ENCODE results near the gene B3GLCT. TPM values are rescaled to one million over a fixed set of nuclear protein-coding genes. Genes with fewer than 3 reads are reported as not detected.

B3GLCT gene
- total RNA-seq, 1 donor, result 18.8 TPM

DNA sequence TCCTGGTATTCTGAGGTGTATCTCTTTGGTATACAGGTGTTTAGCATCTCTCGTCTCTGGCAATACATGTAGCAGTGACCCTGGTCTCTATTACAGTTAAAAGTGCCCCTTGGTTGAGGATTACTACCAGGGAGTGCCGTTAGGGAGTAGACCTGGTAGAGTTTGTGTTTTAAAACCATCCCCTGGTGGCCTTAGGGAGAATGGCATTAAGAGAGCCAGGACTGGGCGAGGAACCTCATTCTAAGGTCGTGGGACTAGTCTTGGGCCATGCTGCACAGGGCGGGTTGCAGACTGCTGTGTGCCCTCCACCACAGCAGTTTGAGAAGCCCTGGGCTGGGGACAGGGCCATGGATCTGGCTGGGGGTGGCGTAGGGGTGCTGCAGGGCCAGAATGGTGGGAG lies 35.0 kb downstream of the B3GLCT start:
- Histone ChIP-seq H3K4me1 (ENCODE audit: insufficient read depth, low read length) (no peaks in the 10 kb centered on the region), H3K4me3 (ENCODE audit: insufficient read depth, low read length) (no peak overlapping the region), H2AFZ (ENCODE audit: low read length) (no peak overlapping the region), H4K20me1 (ENCODE audit: insufficient read depth, low read length) (no peaks in the 10 kb centered on the region), H3K27ac (ENCODE audit: low read depth, low read length) (no peak overlapping the region), H3K79me2 (ENCODE audit: insufficient read depth, low read length) (no peaks in the 10 kb centered on the region), H3K27me3 (ENCODE audit: insufficient read depth, low read length) (no peaks in the 10 kb centered on the region), H3K36me3 (ENCODE audit: insufficient read depth, low read length) (peaks cover 2% of the 10 kb centered on the region), H3K9me3 (ENCODE audit: low read depth, low read length) (no peaks in the 10 kb centered on the region), H3K4me2 (ENCODE audit: insufficient read depth, low read length) (no peak overlapping the region)
- TF ChIP-seq, protein P1, sequence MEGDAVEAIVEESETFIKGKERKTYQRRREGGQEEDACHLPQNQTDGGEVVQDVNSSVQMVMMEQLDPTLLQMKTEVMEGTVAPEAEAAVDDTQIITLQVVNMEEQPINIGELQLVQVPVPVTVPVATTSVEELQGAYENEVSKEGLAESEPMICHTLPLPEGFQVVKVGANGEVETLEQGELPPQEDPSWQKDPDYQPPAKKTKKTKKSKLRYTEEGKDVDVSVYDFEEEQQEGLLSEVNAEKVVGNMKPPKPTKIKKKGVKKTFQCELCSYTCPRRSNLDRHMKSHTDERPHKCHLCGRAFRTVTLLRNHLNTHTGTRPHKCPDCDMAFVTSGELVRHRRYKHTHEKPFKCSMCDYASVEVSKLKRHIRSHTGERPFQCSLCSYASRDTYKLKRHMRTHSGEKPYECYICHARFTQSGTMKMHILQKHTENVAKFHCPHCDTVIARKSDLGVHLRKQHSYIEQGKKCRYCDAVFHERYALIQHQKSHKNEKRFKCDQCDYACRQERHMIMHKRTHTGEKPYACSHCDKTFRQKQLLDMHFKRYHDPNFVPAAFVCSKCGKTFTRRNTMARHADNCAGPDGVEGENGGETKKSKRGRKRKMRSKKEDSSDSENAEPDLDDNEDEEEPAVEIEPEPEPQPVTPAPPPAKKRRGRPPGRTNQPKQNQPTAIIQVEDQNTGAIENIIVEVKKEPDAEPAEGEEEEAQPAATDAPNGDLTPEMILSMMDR (IDR thresholded peaks at IDR 0.05; ENCODE audit: extremely low read depth, low read depth, low read length), result peak; percentile 55
- DNase-seq (ENCODE audit: insufficient read length, low spot score, missing footprints), result peak; percentile 73

DNA sequence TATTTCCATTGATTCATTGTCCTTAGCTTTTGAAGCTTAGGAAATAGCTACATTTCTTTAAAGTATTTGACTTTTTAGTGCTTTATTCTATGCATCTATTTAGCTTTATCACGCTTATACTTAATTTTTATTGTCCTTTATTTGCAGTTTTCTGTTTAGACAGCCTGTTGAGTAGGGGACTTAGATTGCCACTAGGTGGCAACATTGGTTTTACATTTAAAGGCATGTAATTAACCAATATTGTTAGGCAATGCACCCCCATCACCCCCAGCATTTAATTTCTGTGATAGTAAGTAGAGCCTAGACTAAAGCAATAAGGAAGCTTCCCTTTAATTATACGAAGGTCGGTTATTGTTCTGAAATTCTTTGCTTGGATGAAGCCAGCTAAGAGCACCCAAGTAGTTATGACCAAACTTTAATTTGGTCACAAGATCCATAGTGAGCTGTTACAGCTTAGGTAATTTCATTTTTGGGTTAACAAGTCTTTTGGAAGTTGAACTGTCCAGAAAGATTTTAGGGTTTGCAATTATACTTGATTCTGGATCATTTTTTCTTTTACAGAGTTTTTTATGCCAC lies 36.5 kb downstream of the B3GLCT start:
- H3K36me3 ChIP-seq (ENCODE audit: insufficient read depth, low read length), result no peaks in the 10 kb centered on the region

DNA sequence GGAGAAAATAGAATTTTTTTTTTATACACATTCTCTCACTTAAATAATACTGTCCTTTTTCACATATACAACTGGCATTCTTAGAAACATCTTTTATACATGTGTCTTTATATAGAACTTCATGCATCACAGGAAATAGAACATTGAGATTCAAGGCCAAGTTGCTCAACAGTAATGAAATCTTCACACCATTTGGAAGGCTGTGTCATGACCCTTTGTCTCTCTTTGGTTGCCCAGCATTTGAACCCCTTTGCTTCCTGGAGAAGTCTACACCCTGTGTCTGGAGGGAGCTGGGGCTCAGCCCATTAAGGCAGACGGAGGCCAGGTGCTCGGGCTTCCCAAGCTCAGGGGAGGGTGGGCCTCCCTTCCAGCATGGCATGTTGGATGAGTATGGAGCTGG lies 41.1 kb downstream of the B3GLCT start:
- H3K4me1 ChIP-seq (ENCODE audit: insufficient read depth, low read length), result no peaks in the 10 kb centered on the region
- TF ChIP-seq, protein P1 (IDR thresholded peaks at IDR 0.05; ENCODE audit: extremely low read depth, low read depth, low read length), result no peak
- no peaks in the 10 kb centered on the region for H4K20me1 ChIP-seq (ENCODE audit: insufficient read depth, low read length)
- H3K27me3 ChIP-seq (ENCODE audit: insufficient read depth, low read length), result no peaks in the 10 kb centered on the region
- H3K27ac ChIP-seq (ENCODE audit: low read depth, low read length), result no peak overlapping the region
- no peaks in the 10 kb centered on the region for H3K9me3 ChIP-seq (ENCODE audit: low read depth, low read length)
- H3K36me3 ChIP-seq (ENCODE audit: insufficient read depth, low read length), result no peaks in the 10 kb centered on the region
- DNase-seq (ENCODE audit: insufficient read length, low spot score, missing footprints), result no peak
- no peak overlapping the region for H2AFZ ChIP-seq (ENCODE audit: low read length)
- H3K4me2 ChIP-seq (ENCODE audit: insufficient read depth, low read length), result no peak overlapping the region
- H3K79me2 ChIP-seq (ENCODE audit: insufficient read depth, low read length), result no peaks in the 10 kb centered on the region
- H3K4me3 ChIP-seq (ENCODE audit: insufficient read depth, low read length), result no peak overlapping the region

More for the DNA sequence above, 36.5 kb downstream of the B3GLCT start:
- no peaks in the 10 kb centered on the region for H3K9me3 ChIP-seq (ENCODE audit: low read depth, low read length)
- peak; percentile 68 for DNase-seq (ENCODE audit: insufficient read length, low spot score, missing footprints)
- H3K4me1 ChIP-seq (ENCODE audit: insufficient read depth, low read length), result no peaks in the 10 kb centered on the region
- H4K20me1 ChIP-seq (ENCODE audit: insufficient read depth, low read length), result no peaks in the 10 kb centered on the region
- H3K27me3 ChIP-seq (ENCODE audit: insufficient read depth, low read length), result no peaks in the 10 kb centered on the region
- H3K79me2 ChIP-seq (ENCODE audit: insufficient read depth, low read length), result no peaks in the 10 kb centered on the region
- H3K27ac ChIP-seq (ENCODE audit: low read depth, low read length), result no peak overlapping the region
- no peak overlapping the region for H3K4me3 ChIP-seq (ENCODE audit: insufficient read depth, low read length)
- no peak overlapping the region for H3K4me2 ChIP-seq (ENCODE audit: insufficient read depth, low read length)
- TF ChIP-seq, protein P1 (IDR thresholded peaks at IDR 0.05; ENCODE audit: extremely low read depth, low read depth, low read length), result peak; percentile 74
- H2AFZ ChIP-seq (ENCODE audit: low read length), result no peak overlapping the region

DNA sequence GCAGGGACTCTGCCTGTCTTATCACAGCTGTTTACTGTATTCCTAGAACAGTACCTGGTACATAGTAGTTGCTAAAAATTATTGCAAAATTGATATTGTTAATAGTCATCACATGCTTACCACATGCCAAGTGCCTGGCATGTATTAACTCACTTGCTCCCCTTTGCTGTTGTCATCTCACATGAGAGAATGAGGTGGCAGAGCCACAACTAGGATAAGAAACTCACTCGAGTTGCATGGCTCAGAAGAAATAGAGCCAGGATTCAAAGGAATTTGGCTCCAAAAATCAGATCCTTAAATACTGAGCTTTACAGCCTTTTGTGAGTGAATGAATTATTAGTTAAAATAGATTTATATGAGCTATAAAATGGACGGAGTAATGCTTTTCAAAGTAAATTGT lies 42.6 kb downstream of the B3GLCT start:
- Histone ChIP-seq H3K4me2 (ENCODE audit: insufficient read depth, low read length) (no peak overlapping the region), H3K79me2 (ENCODE audit: insufficient read depth, low read length) (no peaks in the 10 kb centered on the region), H3K27me3 (ENCODE audit: insufficient read depth, low read length) (no peaks in the 10 kb centered on the region), H3K36me3 (ENCODE audit: insufficient read depth, low read length) (no peaks in the 10 kb centered on the region), H4K20me1 (ENCODE audit: insufficient read depth, low read length) (no peaks in the 10 kb centered on the region), H3K27ac (ENCODE audit: low read depth, low read length) (no peak overlapping the region), H2AFZ (ENCODE audit: low read length) (no peak overlapping the region), H3K4me3 (ENCODE audit: insufficient read depth, low read length) (no peak overlapping the region), H3K9me3 (ENCODE audit: low read depth, low read length) (no peaks in the 10 kb centered on the region), H3K4me1 (ENCODE audit: insufficient read depth, low read length) (no peaks in the 10 kb centered on the region)
- TF ChIP-seq, protein P1 (IDR thresholded peaks at IDR 0.05; ENCODE audit: extremely low read depth, low read depth, low read length), result no peak
- DNase-seq (ENCODE audit: insufficient read length, low spot score, missing footprints), result no peak
